Measurements from ENCODE around the gene AP3B1.

Gene AP3B1

GRCh38 chr5:78003450-78003849, 291.0 kb downstream of the AP3B1 start:
- no peak overlapping the region for H3K27ac ChIP-seq
- TF ChIP-seq ZFX (IDR thresholded peaks at IDR 0.05; ENCODE audit: borderline replicate concordance) (no peak), CTCF (IDR thresholded peaks at IDR 0.05) (no peak)

DNA sequence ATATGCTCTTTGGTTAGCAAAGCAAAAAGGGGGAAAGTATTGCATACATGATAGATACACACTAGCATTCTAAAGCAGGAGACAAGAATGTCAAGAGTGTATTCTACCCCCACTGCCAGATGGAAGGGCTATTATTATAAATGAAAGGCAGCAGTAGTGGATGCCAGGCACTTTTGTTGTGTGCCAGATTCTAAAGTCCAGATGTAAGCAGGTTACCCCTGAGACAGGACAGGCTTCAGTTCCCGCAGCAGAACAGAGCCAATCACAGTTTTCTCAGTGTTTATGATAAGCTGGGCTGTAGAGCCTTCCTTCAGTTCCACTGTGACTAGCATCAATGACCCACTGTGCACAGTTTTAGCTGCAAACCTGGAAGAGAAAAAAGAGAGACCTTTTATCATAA, 291.8 kb downstream of the AP3B1 start:
- H3K27ac ChIP-seq = no peak overlapping the region
- TF ChIP-seq CTCF (IDR thresholded peaks at IDR 0.05) = no peak
- TF ChIP-seq ZFX (IDR thresholded peaks at IDR 0.05; ENCODE audit: borderline replicate concordance) = no peak

- TF ChIP-seq ZFX (IDR thresholded peaks at IDR 0.05; ENCODE audit: borderline replicate concordance) = no peak
- TF ChIP-seq CTCF (IDR thresholded peaks at IDR 0.05) = no peak
- no peak overlapping the region for H3K27ac ChIP-seq
These were observed 293.3 kb downstream of the AP3B1 start for GRCh38 chr5:78001197-78001596.

DNA sequence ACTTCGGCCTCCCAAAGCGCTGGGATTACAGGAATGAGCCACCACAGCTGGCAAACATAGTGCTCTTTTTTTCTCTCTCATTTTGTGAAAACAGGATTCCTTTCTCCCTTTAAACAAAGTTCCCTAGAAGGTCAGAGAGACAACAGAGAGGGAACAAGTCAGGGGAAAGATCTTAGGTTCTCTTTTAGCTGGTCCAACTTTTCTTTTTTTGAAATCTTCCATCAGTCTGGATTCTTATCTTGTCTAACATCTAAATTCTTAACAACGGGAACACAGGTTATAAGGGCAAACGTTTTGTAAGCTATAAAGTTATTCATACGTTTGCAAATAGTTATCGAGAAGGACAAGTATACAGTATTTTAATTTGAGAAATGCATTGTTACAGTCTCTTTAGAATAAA, 294.3 kb downstream of the AP3B1 start:
- TF ChIP-seq CTCF (IDR thresholded peaks at IDR 0.05) (no peak), ZFX (IDR thresholded peaks at IDR 0.05; ENCODE audit: borderline replicate concordance) (no peak)
- no peak overlapping the region for H3K27ac ChIP-seq

GRCh38 chr5:77999399-77999798, 295.1 kb downstream of the AP3B1 start:
- TF ChIP-seq ZFX (IDR thresholded peaks at IDR 0.05; ENCODE audit: borderline replicate concordance) (no peak), CTCF (IDR thresholded peaks at IDR 0.05) (no peak)

DNA sequence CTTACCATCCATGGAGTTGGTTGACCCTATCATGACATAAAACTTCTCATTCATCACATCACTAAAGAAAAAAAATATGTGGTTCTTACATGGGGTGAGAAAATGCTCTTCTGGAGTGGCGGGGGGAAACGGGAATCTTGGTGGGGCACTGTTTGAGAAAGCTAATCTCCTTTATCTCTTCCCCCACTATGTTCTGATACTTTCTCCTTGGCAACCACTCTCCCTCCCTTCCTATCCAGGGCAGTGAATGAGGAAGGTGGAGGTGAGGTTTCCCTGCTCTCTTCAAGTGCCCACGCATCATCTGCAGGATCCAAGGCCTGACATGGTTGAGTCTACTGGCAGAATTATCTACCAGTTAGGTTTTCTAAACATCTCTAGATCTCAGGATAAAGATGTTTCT, 297.6 kb downstream of the AP3B1 start:
- H3K27ac ChIP-seq = no peak overlapping the region
- no peak for TF ChIP-seq CTCF (IDR thresholded peaks at IDR 0.05)
- no peak for TF ChIP-seq ZFX (IDR thresholded peaks at IDR 0.05; ENCODE audit: borderline replicate concordance)

More at GRCh38 chr5:77999399-77999798, 295.1 kb downstream of the AP3B1 start:
- no peak overlapping the region for H3K27ac ChIP-seq

DNA sequence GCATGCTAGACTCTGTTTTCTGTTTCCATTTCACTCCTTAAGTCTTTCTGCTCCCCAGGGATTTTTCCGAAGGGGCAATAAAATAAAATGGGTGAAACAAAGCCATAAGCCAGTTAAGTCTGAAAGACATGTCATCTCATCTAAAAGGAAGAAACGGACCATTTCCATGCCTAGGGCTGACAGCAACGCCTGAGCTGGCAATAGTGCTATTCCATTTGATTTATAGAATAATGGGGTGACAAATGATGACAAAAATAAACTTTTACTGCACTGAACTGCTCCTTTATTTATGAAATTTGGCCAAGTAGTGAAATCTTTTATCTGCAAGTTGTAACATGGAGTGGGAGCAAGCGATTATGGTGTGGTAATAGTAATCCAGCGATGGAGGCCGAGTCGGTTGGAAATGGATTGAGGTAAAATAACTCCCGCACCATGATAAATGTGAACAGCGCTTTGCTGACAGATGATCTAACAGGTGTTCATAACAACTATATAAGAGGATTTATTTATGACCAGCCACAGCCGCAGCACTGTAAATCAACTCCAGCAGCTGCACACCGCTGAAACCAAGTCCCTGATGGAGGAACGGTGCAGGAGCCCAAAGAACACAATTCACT, 298.6 kb downstream of the AP3B1 start:
- H3K27ac ChIP-seq = no peak overlapping the region
- TF ChIP-seq ZFX (IDR thresholded peaks at IDR 0.05; ENCODE audit: borderline replicate concordance) (no peak), CTCF (IDR thresholded peaks at IDR 0.05) (no peak)

All from 22Rv1 (cell line).